Measurements from ENCODE around the gene MAPKAPK3.
A peak's percentile ranks its signal among the peaks of the same experiment; 100 is the strongest.

The MAPKAPK3 gene

GRCh38 chr3:50630394-50630793, 13.4 kb downstream of the MAPKAPK3 start:
- DNase-seq, result no peak

- DNase-seq, result peak; percentile 83
Measured at GRCh38 chr3:50630877-50631276, 13.9 kb downstream of the MAPKAPK3 start.

- DNase-seq, result no peak
Measured at GRCh38 chr3:50632450-50632849, 15.5 kb downstream of the MAPKAPK3 start.

- no peak for DNase-seq
Measured at GRCh38 chr3:50633230-50633790, 16.4 kb downstream of the MAPKAPK3 start.

- DNase-seq, result no peak
Measured at GRCh38 chr3:50635066-50635465, 18.1 kb downstream of the MAPKAPK3 start.

GRCh38 chr3:50637011-50637410, 20.1 kb downstream of the MAPKAPK3 start:
- no peak for DNase-seq

- DNase-seq, result no peak
Measured at GRCh38 chr3:50637945-50638344, 21.0 kb downstream of the MAPKAPK3 start.

- no peak for DNase-seq
Measured at GRCh38 chr3:50639055-50639494, 22.1 kb downstream of the MAPKAPK3 start.

GRCh38 chr3:50642382-50642781, 25.4 kb downstream of the MAPKAPK3 start:
- DNase-seq, result no peak

GRCh38 chr3:50644561-50644960, 27.6 kb downstream of the MAPKAPK3 start:
- no peak for DNase-seq

- DNase-seq, result no peak
Measured at GRCh38 chr3:50645378-50645777, 28.4 kb downstream of the MAPKAPK3 start.

- no peak for DNase-seq
Measured at GRCh38 chr3:50648313-50648712, 31.4 kb downstream of the MAPKAPK3 start.

- DNase-seq, result no peak
Measured at GRCh38 chr3:50648944-50649343, 32.0 kb downstream of the MAPKAPK3 start.

- DNase-seq, result peak; percentile 13
Measured at GRCh38 chr3:50649451-50649931, 32.5 kb downstream of the MAPKAPK3 start.

- DNase-seq, result no peak
Measured at GRCh38 chr3:50650018-50650417, 33.1 kb downstream of the MAPKAPK3 start.

GRCh38 chr3:50651445-50651844, 34.5 kb downstream of the MAPKAPK3 start:
- DNase-seq, result no peak

- peak; percentile 11 for DNase-seq
Measured at GRCh38 chr3:50651920-50652529, 35.1 kb downstream of the MAPKAPK3 start.

- DNase-seq, result no peak
Measured at GRCh38 chr3:50652709-50653108, 35.8 kb downstream of the MAPKAPK3 start.

GRCh38 chr3:50653937-50654595, 37.1 kb downstream of the MAPKAPK3 start:
- no peak for DNase-seq

GRCh38 chr3:50655009-50655830, 38.3 kb downstream of the MAPKAPK3 start:
- DNase-seq, result no peak

GRCh38 chr3:50656417-50657195, 39.7 kb downstream of the MAPKAPK3 start:
- no peak for DNase-seq

- DNase-seq, result no peak
Measured at GRCh38 chr3:50657407-50657806, 40.5 kb downstream of the MAPKAPK3 start.

- DNase-seq, result no peak
Measured at GRCh38 chr3:50657816-50658215, 40.9 kb downstream of the MAPKAPK3 start.

Measured in DMS79 treated with DMSO at 0.1 percent for 48 hours (cell line).